ENCODE measurements around the gene EPC2.

Gene EPC2

DNA sequence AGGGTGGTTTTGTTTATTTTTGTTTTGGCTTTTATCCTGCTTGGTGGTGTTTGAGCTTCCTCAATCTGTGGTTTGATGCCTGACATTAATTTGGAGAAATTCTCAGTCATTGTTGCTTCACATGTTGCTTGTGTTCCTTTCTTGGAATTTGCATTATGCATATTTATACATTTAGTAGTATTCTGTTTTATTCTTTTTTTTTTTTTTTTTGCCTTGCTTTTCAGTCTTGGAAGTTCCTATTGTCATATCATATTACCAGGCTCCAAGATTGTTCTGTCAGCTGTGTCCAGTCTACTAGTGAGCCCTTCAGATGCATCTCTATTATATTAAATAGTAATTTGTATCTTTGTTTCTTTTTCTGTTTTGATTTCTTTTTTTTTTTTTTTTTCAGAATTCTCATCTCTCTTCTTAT is 77.0 kb downstream of the EPC2 start:
- Histone ChIP-seq H3K27me3 (ENCODE audit: insufficient read depth, low read length, poor library complexity) (no peaks in the 10 kb centered on the region), H3K27ac (ENCODE audit: low read depth, low read length) (no peak overlapping the region), H3K4me2 (ENCODE audit: low read length) (no peak overlapping the region), H3K79me1 (ENCODE audit: low read length) (peaks cover 14% of the 10 kb centered on the region), H3K4ac (ENCODE audit: low read depth, low read length) (no peak overlapping the region), H2BK15ac (replicated peaks; ENCODE audit: low read depth) (no peak overlapping the region), H3K56ac (ENCODE audit: low read length) (no peak overlapping the region), H3K79me2 (ENCODE audit: control insufficient read depth, insufficient read depth, low read length) (peaks cover 53% of the 10 kb centered on the region), H2AK5ac (ENCODE audit: low read length) (no peak overlapping the region), H4K8ac (ENCODE audit: low read depth, low read length) (no peak overlapping the region), H2BK120ac (ENCODE audit: low read depth, low read length) (no peak overlapping the region), H3K9ac (ENCODE audit: low read length) (no peak overlapping the region), H2BK5ac (ENCODE audit: low read length) (no peak overlapping the region), H3K4me1 (ENCODE audit: control insufficient read depth, low read depth, low read length) (peaks cover 2% of the 10 kb centered on the region), H4K5ac (ENCODE audit: low read length) (no peak overlapping the region), H3K23ac (ENCODE audit: low read length) (no peak overlapping the region), H3K4me3 (ENCODE audit: low read length) (no peak overlapping the region), H3K18ac (ENCODE audit: low read length) (no peak overlapping the region), H3K36me3 (ENCODE audit: control insufficient read depth, insufficient read depth, low read length) (no peaks in the 10 kb centered on the region)
- no peak for DNase-seq

DNA sequence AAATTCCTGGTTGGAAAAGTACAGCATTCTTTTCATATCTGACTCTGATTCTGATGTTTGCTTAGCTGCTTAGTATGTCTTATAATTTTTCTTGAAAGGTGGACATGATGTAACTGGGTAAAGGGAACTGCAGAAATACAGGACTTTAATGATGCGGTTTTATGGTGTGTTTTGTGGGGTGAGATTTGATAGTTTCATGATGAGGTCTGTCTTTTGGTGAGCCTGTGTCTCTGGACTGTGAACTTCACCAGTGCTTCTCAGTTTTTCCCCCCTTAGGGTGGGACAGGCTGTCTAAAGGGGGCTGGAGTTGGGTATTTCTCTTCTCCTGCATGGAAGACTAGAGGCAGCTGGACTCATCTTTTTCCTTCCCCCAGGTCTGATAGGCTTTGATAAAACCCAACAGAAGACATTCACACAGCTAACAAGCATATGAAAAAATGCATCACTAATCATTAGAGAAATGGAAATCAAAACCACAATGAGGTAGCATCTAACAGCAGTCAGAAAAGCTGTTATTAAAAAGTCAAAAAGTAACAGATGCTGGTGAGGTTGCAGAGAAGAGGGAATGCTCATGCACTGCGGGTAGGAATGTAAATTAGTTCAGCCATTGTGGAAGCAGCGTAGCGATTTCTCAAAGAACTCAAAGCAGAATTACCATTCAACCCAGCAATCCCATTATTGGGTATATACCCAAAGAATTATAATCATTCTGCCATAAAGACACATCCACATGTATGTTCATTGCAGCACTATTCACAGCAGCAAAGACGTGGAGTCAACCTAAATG is 77.6 kb downstream of the EPC2 start:
- Histone ChIP-seq H3K56ac (ENCODE audit: low read length) (no peak overlapping the region), H3K18ac (ENCODE audit: low read length) (no peak overlapping the region), H3K79me2 (ENCODE audit: control insufficient read depth, insufficient read depth, low read length) (peaks cover 49% of the 10 kb centered on the region), H2AK5ac (ENCODE audit: low read length) (no peak overlapping the region), H2BK15ac (replicated peaks; ENCODE audit: low read depth) (no peak overlapping the region), H3K4me3 (ENCODE audit: low read length) (no peak overlapping the region), H2BK120ac (ENCODE audit: low read depth, low read length) (no peak overlapping the region), H4K8ac (ENCODE audit: low read depth, low read length) (no peak overlapping the region), H3K27me3 (ENCODE audit: insufficient read depth, low read length, poor library complexity) (no peaks in the 10 kb centered on the region), H3K27ac (ENCODE audit: low read depth, low read length) (no peak overlapping the region), H3K9ac (ENCODE audit: low read length) (no peak overlapping the region), H3K79me1 (ENCODE audit: low read length) (peaks cover 14% of the 10 kb centered on the region), H3K4ac (ENCODE audit: low read depth, low read length) (no peak overlapping the region), H3K4me1 (ENCODE audit: control insufficient read depth, low read depth, low read length) (peaks cover 2% of the 10 kb centered on the region), H4K5ac (ENCODE audit: low read length) (no peak overlapping the region), H3K36me3 (ENCODE audit: control insufficient read depth, insufficient read depth, low read length) (no peaks in the 10 kb centered on the region), H3K4me2 (ENCODE audit: low read length) (no peak overlapping the region), H2BK5ac (ENCODE audit: low read length) (no peak overlapping the region), H3K23ac (ENCODE audit: low read length) (no peak overlapping the region)
- no peak for DNase-seq
- 100% methylated on average over 1 of the region's 5 CpGs for WGBS (ENCODE audit: extremely low coverage, insufficient coverage, low lambda C conversion rate)

DNA sequence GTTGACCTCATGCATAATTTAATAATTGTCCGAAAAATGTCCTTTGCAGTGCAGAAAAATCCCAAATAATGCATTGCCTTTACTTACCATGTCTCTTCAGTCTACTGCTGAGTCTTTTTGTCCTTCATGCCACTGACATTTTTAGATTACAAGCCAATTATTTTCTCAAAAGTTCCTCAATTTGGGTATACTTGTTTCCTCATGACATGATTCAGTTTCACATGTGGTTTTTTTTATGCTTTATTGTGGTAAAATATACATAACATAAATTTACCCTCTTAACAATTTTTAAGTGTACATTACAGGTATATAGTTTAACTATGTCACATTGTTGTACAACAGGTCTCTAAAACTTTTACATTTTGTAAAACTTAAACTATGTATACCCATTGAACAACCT is 81.0 kb downstream of the EPC2 start:
- no peak overlapping the region for H2AK5ac ChIP-seq (ENCODE audit: low read length)
- H4K8ac ChIP-seq (ENCODE audit: low read depth, low read length) = no peak overlapping the region
- no peaks in the 10 kb centered on the region for H3K4me1 ChIP-seq (ENCODE audit: control insufficient read depth, low read depth, low read length)
- no peak overlapping the region for H3K18ac ChIP-seq (ENCODE audit: low read length)
- H2BK120ac ChIP-seq (ENCODE audit: low read depth, low read length) = no peak overlapping the region
- no peak overlapping the region for H3K4me3 ChIP-seq (ENCODE audit: low read length)
- H3K79me1 ChIP-seq (ENCODE audit: low read length) = peaks cover 7% of the 10 kb centered on the region
- no peaks in the 10 kb centered on the region for H3K36me3 ChIP-seq (ENCODE audit: control insufficient read depth, insufficient read depth, low read length)
- no peak overlapping the region for H3K4me2 ChIP-seq (ENCODE audit: low read length)
- H3K27me3 ChIP-seq (ENCODE audit: insufficient read depth, low read length, poor library complexity) = no peaks in the 10 kb centered on the region
- no peak overlapping the region for H3K27ac ChIP-seq (ENCODE audit: low read depth, low read length)
- peaks cover 25% of the 10 kb centered on the region for H3K79me2 ChIP-seq (ENCODE audit: control insufficient read depth, insufficient read depth, low read length)
- no peak overlapping the region for H3K4ac ChIP-seq (ENCODE audit: low read depth, low read length)
- H4K5ac ChIP-seq (ENCODE audit: low read length) = no peak overlapping the region
- DNase-seq = no peak
- H3K56ac ChIP-seq (ENCODE audit: low read length) = no peak overlapping the region
- no peak overlapping the region for H3K9ac ChIP-seq (ENCODE audit: low read length)
- H2BK5ac ChIP-seq (ENCODE audit: low read length) = no peak overlapping the region
- no CpG with 5 or more reads among the region's 1 CpG for WGBS (ENCODE audit: extremely low coverage, insufficient coverage, low lambda C conversion rate)
- H2BK15ac ChIP-seq (replicated peaks; ENCODE audit: low read depth) = no peak overlapping the region
- no peak overlapping the region for H3K23ac ChIP-seq (ENCODE audit: low read length)

DNA sequence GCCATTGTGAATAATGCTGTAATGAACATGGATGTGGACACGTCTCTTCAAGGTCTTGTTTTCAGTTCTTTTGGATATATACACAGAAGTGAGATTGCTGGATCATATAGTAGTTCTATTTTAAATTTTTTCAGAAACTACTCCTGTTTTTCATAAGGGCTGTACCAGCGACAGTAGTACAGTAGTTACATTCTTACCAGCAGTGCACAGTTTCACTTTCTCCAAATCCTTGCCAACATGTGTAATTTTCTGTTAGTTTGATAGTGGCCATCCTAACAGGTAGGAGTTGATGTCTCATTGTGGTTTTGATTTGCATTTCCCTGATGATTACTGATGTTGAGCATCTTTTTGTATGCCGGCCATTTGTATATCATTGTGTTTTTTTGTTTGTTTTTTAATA is 81.7 kb downstream of the EPC2 start:
- Histone ChIP-seq H3K79me1 (ENCODE audit: low read length) (peaks cover 7% of the 10 kb centered on the region), H3K18ac (ENCODE audit: low read length) (no peak overlapping the region), H3K4me2 (ENCODE audit: low read length) (no peak overlapping the region), H3K4ac (ENCODE audit: low read depth, low read length) (no peak overlapping the region), H3K27ac (ENCODE audit: low read depth, low read length) (no peak overlapping the region), H3K79me2 (ENCODE audit: control insufficient read depth, insufficient read depth, low read length) (peaks cover 22% of the 10 kb centered on the region), H4K5ac (ENCODE audit: low read length) (no peak overlapping the region), H3K56ac (ENCODE audit: low read length) (no peak overlapping the region), H2BK5ac (ENCODE audit: low read length) (no peak overlapping the region), H3K4me1 (ENCODE audit: control insufficient read depth, low read depth, low read length) (no peaks in the 10 kb centered on the region), H3K9ac (ENCODE audit: low read length) (no peak overlapping the region), H3K27me3 (ENCODE audit: insufficient read depth, low read length, poor library complexity) (no peaks in the 10 kb centered on the region), H2AK5ac (ENCODE audit: low read length) (no peak overlapping the region), H3K4me3 (ENCODE audit: low read length) (no peak overlapping the region), H2BK120ac (ENCODE audit: low read depth, low read length) (no peak overlapping the region), H3K36me3 (ENCODE audit: control insufficient read depth, insufficient read depth, low read length) (no peaks in the 10 kb centered on the region), H4K8ac (ENCODE audit: low read depth, low read length) (no peak overlapping the region), H2BK15ac (replicated peaks; ENCODE audit: low read depth) (no peak overlapping the region), H3K23ac (ENCODE audit: low read length) (no peak overlapping the region)
- WGBS (ENCODE audit: extremely low coverage, insufficient coverage, low lambda C conversion rate) = no CpG with 5 or more reads among the region's 3 CpGs
- no peak for DNase-seq

DNA sequence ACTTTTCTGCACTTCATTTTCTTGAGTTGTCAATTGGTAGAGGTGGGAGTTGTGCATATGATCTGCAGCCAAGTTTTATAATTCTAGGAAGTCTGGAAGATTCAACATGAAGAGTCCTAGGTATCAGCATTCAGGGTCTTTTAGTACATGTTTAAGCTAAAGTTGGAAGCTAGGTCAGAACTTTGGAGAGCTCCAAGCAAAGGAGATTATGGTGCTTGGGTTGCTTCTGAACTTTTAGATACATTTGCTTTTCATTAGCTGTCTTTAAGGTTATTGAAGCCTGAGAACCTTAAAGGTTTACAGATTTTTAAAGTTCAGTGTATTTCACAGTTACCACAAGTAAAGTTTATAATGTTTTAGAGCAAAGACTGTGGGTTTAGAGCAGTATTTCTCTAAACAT is 85.5 kb downstream of the EPC2 start:
- Histone ChIP-seq H3K79me2 (ENCODE audit: control insufficient read depth, insufficient read depth, low read length) (peaks cover 3% of the 10 kb centered on the region), H3K27me3 (ENCODE audit: insufficient read depth, low read length, poor library complexity) (no peaks in the 10 kb centered on the region), H3K9ac (ENCODE audit: low read length) (no peak overlapping the region), H3K27ac (ENCODE audit: low read depth, low read length) (no peak overlapping the region), H2BK15ac (replicated peaks; ENCODE audit: low read depth) (no peak overlapping the region), H2BK120ac (ENCODE audit: low read depth, low read length) (no peak overlapping the region), H2AK5ac (ENCODE audit: low read length) (no peak overlapping the region), H3K4me3 (ENCODE audit: low read length) (no peak overlapping the region), H3K18ac (ENCODE audit: low read length) (no peak overlapping the region), H3K36me3 (ENCODE audit: control insufficient read depth, insufficient read depth, low read length) (no peaks in the 10 kb centered on the region), H3K4ac (ENCODE audit: low read depth, low read length) (no peak overlapping the region), H3K4me2 (ENCODE audit: low read length) (no peak overlapping the region), H3K79me1 (ENCODE audit: low read length) (peaks cover 2% of the 10 kb centered on the region), H3K4me1 (ENCODE audit: control insufficient read depth, low read depth, low read length) (no peaks in the 10 kb centered on the region), H4K5ac (ENCODE audit: low read length) (no peak overlapping the region), H3K56ac (ENCODE audit: low read length) (no peak overlapping the region), H4K8ac (ENCODE audit: low read depth, low read length) (no peak overlapping the region), H2BK5ac (ENCODE audit: low read length) (no peak overlapping the region), H3K23ac (ENCODE audit: low read length) (no peak overlapping the region)
- DNase-seq = no peak

DNA sequence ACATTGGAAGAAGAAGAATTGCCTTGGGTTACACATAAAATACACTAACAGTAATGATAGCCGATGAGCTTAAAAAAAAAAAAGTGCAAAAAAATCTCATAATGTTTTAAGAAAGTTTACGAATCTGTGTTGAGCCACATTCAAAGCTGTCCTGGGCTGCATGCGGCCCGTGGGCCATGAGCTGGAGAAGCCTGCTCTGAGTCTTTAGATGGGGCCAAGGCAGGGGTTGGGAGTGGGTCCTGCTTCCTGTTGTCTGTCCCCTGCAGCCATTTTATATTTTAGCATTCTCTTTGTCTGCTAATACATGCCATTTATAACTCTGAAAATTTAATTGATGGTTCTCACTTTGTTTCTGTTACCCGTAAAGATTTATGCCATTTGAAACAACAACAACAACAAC is 93.2 kb downstream of the EPC2 start:
- H2AK5ac ChIP-seq (ENCODE audit: low read length) = no peak overlapping the region
- peaks cover 2% of the 10 kb centered on the region for H3K4me1 ChIP-seq (ENCODE audit: control insufficient read depth, low read depth, low read length)
- no peak overlapping the region for H3K23ac ChIP-seq (ENCODE audit: low read length)
- no peak overlapping the region for H2BK5ac ChIP-seq (ENCODE audit: low read length)
- WGBS (ENCODE audit: extremely low coverage, insufficient coverage, low lambda C conversion rate) = no CpG with 5 or more reads among the region's 5 CpGs
- H4K5ac ChIP-seq (ENCODE audit: low read length) = no peak overlapping the region
- no peaks in the 10 kb centered on the region for H3K36me3 ChIP-seq (ENCODE audit: control insufficient read depth, insufficient read depth, low read length)
- H3K4ac ChIP-seq (ENCODE audit: low read depth, low read length) = no peak overlapping the region
- no peak overlapping the region for H2BK15ac ChIP-seq (replicated peaks; ENCODE audit: low read depth)
- H2BK120ac ChIP-seq (ENCODE audit: low read depth, low read length) = no peak overlapping the region
- no peak overlapping the region for H3K27ac ChIP-seq (ENCODE audit: low read depth, low read length)
- H3K79me2 ChIP-seq (ENCODE audit: control insufficient read depth, insufficient read depth, low read length) = peaks cover 5% of the 10 kb centered on the region
- peaks cover 6% of the 10 kb centered on the region for H3K79me1 ChIP-seq (ENCODE audit: low read length)
- H3K4me2 ChIP-seq (ENCODE audit: low read length) = no peak overlapping the region
- H4K8ac ChIP-seq (ENCODE audit: low read depth, low read length) = no peak overlapping the region
- no peak for DNase-seq
- H3K56ac ChIP-seq (ENCODE audit: low read length) = no peak overlapping the region
- no peak overlapping the region for H3K18ac ChIP-seq (ENCODE audit: low read length)
- no peak overlapping the region for H3K4me3 ChIP-seq (ENCODE audit: low read length)
- no peaks in the 10 kb centered on the region for H3K27me3 ChIP-seq (ENCODE audit: insufficient read depth, low read length, poor library complexity)
- no peak overlapping the region for H3K9ac ChIP-seq (ENCODE audit: low read length)
